ENCODE data around the gene TRIM67. TPM values are rescaled to one million over a fixed set of nuclear protein-coding genes. Genes with fewer than 3 reads are reported as not detected.

Gene TRIM67
- total and polyA plus RNA-seq, 9 donors: 0.02 to 0.92 (median 0.05) TPM; not detected in 6

DNA sequence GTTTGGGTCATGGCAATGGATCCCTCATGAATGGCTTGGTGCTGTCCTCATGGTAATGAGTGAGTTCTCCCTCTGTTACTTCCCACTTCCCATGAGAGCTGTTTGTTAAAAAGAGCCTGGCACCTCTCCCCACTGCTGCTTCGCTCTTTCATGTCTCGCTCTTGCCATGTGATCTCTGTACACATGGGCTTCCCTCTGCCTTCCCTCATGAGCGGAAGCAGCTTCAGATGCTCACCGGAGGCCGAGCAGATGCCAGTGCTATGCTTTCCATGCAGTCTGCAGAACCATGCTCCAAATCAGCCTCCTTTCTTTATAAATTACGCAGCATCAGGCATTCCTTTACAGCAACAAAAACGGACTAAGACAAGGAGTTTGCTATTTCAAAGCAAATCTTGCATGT lies 64.3 kb downstream of the TRIM67 start:
- Histone ChIP-seq H3K4me3 (no peak overlapping the region), H3K27me3 (no peaks in the 10 kb centered on the region), H3K36me3 (no peaks in the 10 kb centered on the region), H3K27ac (no peak overlapping the region), H3K9me3 (no peaks in the 10 kb centered on the region), H3K4me1 (ENCODE audit: insufficient read depth) (no peaks in the 10 kb centered on the region)
- WGBS, 3 donors: 87 to 91% (median 89%) methylated on average over 7 of the region's 7 CpGs
- no peak for DNase-seq
- TF ChIP-seq, protein P1, sequence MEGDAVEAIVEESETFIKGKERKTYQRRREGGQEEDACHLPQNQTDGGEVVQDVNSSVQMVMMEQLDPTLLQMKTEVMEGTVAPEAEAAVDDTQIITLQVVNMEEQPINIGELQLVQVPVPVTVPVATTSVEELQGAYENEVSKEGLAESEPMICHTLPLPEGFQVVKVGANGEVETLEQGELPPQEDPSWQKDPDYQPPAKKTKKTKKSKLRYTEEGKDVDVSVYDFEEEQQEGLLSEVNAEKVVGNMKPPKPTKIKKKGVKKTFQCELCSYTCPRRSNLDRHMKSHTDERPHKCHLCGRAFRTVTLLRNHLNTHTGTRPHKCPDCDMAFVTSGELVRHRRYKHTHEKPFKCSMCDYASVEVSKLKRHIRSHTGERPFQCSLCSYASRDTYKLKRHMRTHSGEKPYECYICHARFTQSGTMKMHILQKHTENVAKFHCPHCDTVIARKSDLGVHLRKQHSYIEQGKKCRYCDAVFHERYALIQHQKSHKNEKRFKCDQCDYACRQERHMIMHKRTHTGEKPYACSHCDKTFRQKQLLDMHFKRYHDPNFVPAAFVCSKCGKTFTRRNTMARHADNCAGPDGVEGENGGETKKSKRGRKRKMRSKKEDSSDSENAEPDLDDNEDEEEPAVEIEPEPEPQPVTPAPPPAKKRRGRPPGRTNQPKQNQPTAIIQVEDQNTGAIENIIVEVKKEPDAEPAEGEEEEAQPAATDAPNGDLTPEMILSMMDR (IDR thresholded peaks at IDR 0.05): no peak
- TF ChIP-seq EP300 (IDR thresholded peaks at IDR 0.05) (no peak), POLR2A (IDR thresholded peaks at IDR 0.05) (no peak)
- intact Hi-C loops (cut with DNase I): no loop called here

DNA sequence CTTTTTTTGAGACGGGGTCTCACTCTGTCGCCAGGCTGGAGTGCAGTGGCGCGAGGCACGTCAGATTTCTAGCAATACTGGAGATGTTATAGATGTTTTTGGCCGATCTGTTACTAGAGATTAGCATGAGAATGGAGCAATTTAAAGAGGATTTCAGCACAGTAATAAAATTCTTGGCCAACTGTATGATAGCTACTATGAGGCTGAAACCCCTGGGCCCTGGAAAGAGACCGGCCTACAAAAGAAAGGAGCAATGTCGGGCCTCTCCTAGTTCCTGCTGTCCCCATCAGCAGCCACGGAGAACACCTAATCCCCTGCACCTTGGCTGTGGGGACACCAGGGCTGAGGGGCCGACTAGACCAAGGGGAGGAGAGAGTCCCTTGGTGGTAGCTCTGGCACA lies 69.7 kb downstream of the TRIM67 start:
- Histone ChIP-seq H3K4me1 (ENCODE audit: insufficient read depth) (no peaks in the 10 kb centered on the region), H3K27ac (no peak overlapping the region), H3K27me3 (no peaks in the 10 kb centered on the region), H3K36me3 (no peaks in the 10 kb centered on the region), H3K4me3 (no peak overlapping the region), H3K9me3 (no peaks in the 10 kb centered on the region)
- WGBS, 3 donors: 92 to 95% (median 94%) methylated on average over 10 of the region's 10 CpGs
- intact Hi-C loops (cut with DNase I): no loop called here
- DNase-seq: no peak
- TF ChIP-seq, protein P1 (IDR thresholded peaks at IDR 0.05): no peak
- TF ChIP-seq POLR2A (IDR thresholded peaks at IDR 0.05) (no peak), EP300 (IDR thresholded peaks at IDR 0.05) (no peak)

DNA sequence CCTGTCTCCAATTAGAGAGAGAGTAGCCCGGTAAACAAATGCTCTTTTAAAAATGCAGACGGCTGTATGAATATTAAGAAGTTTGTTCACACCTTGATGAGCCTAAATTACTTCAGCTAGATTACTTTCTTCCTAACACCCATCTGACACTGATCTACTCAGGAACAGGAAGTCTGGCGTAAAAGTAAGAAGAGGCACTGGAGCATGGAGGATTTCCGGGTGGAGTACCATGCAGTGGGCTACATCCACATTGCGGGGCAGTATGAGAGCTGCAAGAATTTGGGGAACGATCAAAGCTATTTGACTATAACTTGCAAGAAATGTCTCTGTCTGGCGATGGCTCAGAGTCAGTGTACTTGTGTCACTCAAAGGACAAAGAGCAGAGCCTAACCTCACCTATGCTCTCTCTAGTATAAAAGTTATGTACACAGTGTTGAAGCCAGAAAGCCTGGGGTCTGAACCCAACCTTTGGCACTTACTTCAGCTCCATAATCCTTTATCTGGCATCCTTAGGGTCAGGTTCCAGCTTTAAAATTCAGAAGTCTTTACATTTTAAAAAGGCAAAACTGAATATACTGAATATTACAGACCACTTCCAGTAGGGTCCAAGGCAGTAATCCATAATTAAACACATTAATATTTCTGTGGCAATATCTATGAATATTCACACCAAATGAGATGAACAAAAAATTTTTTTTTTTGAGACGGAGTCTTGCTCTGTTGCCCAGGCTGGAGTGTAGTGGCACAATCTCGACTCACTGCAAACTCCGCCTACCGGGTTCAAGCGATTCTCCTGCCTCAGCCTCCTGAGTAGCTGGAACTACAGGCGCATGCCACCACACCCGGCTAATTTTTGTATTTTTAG lies 71.2 kb downstream of the TRIM67 start:
- Histone ChIP-seq H3K4me1 (ENCODE audit: insufficient read depth) (no peaks in the 10 kb centered on the region), H3K27ac (no peak overlapping the region), H3K27me3 (no peaks in the 10 kb centered on the region), H3K4me3 (no peak overlapping the region), H3K9me3 (no peaks in the 10 kb centered on the region), H3K36me3 (no peaks in the 10 kb centered on the region)
- WGBS, 3 donors: 91 to 93% (median 92%) methylated on average over 14 of the region's 14 CpGs
- no peak for TF ChIP-seq EP300 (IDR thresholded peaks at IDR 0.05)
- TF ChIP-seq, protein P1 (IDR thresholded peaks at IDR 0.05): no peak
- TF ChIP-seq POLR2A (IDR thresholded peaks at IDR 0.05): no peak
- intact Hi-C loops (cut with DNase I): no loop called here
- DNase-seq: no peak

DNA sequence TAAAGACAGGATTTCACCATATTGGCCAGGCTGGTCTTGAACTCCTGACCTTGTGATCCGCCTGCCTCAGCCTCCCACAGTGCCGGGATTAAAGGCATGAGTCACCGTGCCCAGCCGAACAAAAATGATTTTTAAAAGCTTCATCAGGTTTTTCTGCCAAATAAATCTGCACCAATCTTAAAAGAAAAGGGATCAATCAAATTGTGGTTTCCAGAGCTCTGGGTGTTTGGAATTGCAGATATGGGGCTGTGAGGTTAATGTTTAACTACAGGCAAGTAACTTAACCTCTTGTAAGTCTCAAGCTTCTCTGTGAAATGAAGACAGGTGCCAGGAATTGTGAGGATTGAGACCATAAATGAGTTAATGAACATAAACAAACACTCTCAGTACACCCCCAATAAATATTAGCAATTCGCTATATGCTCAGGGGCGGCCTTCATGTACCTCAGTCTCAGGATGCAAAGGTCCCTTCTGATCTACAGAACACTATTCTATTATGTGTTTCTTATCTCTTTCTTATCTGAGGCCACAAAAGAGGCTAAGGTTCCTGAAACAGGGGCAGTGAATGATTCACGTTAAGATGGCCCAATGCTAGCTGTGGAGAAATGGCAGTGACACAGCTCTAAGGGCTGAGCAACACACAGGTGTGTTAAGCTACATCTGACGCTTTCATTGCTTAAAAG lies 72.0 kb downstream of the TRIM67 start:
- intact Hi-C loops (cut with DNase I): no loop called here
- Histone ChIP-seq H3K4me3 (no peak overlapping the region), H3K27me3 (no peaks in the 10 kb centered on the region), H3K4me1 (ENCODE audit: insufficient read depth) (no peaks in the 10 kb centered on the region), H3K9me3 (no peaks in the 10 kb centered on the region), H3K36me3 (no peaks in the 10 kb centered on the region), H3K27ac (no peak overlapping the region)
- 64 to 75% (median 65%) methylated on average over 8 of the region's 8 CpGs for WGBS, 3 donors
- DNase-seq: no peak
- TF ChIP-seq, protein P1 (IDR thresholded peaks at IDR 0.05): no peak
- TF ChIP-seq POLR2A (IDR thresholded peaks at IDR 0.05): no peak
- no peak for TF ChIP-seq EP300 (IDR thresholded peaks at IDR 0.05)
